ENCODE measurements around the gene RTTN. TPM values are rescaled to one million over a fixed set of nuclear protein-coding genes. Genes with fewer than 3 reads are reported as not detected.
A peak's percentile ranks its signal among the peaks of the same experiment; 100 is the strongest.

The RTTN gene
- total and polyA plus RNA-seq, 2 experiments from 2014 or later: 7.2 to 31.0 TPM

GRCh38 chr18:70233974-70234373, 28.5 kb upstream of the RTTN start:
- no peaks in the 10 kb centered on the region; the same call in 2 of the 3 replicates for H3K9me3 Mint-ChIP-seq
- H2AFZ ChIP-seq: peak overlapping the region; percentile 93
- peaks cover 10% of the 10 kb centered on the region; the same call in 2 of the 3 replicates for H3K4me1 Mint-ChIP-seq
- peaks cover 3% of the 10 kb centered on the region for H3K27me3 Mint-ChIP-seq (ENCODE audit: insufficient read depth, low read depth, poor library complexity)
- no peaks in the 10 kb centered on the region for H4K20me1 ChIP-seq (replicated peaks; ENCODE audit: insufficient read depth)
- no peaks in the 10 kb centered on the region for H3K36me3 Mint-ChIP-seq (ENCODE audit: low read depth)
- no peak overlapping the region for H3K4me3 ChIP-seq
- no peak for ATAC-seq
- DNase-seq (ENCODE audit: low spot score): no peak
- H3K27me3 ChIP-seq (ENCODE audit: insufficient read depth): no peaks in the 10 kb centered on the region
- no peaks in the 10 kb centered on the region for H3F3A ChIP-seq (replicated peaks; ENCODE audit: low read depth)
- H3K79me2 ChIP-seq (replicated peaks; ENCODE audit: insufficient read depth): no peaks in the 10 kb centered on the region
- no peak overlapping the region for H3K4me2 ChIP-seq
- H3K36me3 ChIP-seq (ENCODE audit: insufficient read depth): no peaks in the 10 kb centered on the region
- TF ChIP-seq NANOG (IDR thresholded peaks at IDR 0.05; ENCODE audit: borderline replicate concordance) (no peak), ZNF331 (CRISPR knock-in tag; IDR thresholded peaks at IDR 0.05; ENCODE audit: low read depth) (no peak), ZNF114 (CRISPR knock-in tag; IDR thresholded peaks at IDR 0.05) (no peak), EZH2phosphoT487 (IDR thresholded peaks at IDR 0.05; ENCODE audit: unreplicated experiment) (no peak), STAT1 (IDR thresholded peaks at IDR 0.05; ENCODE audit: unreplicated experiment) (no peak)
- H3K4me1 ChIP-seq (ENCODE audit: insufficient read depth): no peaks in the 10 kb centered on the region
- peaks cover 5% of the 10 kb centered on the region; the same call in 1 of the 2 replicates for H3K9me2 ChIP-seq (ENCODE audit: insufficient read depth)
- H3K27ac Mint-ChIP-seq: no peak overlapping the region
- H3K27ac ChIP-seq (ENCODE audit: low read depth): no peak overlapping the region
- no peak overlapping the region for H3K4me3 Mint-ChIP-seq

GRCh38 chr18:70232261-70232660, 26.8 kb upstream of the RTTN start:
- Histone ChIP-seq H3K27ac (ENCODE audit: low read depth) (no peak overlapping the region), H3K27me3 (ENCODE audit: insufficient read depth) (no peaks in the 10 kb centered on the region), H3K4me1 (ENCODE audit: insufficient read depth) (no peaks in the 10 kb centered on the region), H3K9me2 (ENCODE audit: insufficient read depth) (peaks cover 5% of the 10 kb centered on the region; the same call in 1 of the 2 replicates), H4K20me1 (replicated peaks; ENCODE audit: insufficient read depth) (no peaks in the 10 kb centered on the region), H2AFZ (no peak overlapping the region), H3K4me2 (no peak overlapping the region), H3K79me2 (replicated peaks; ENCODE audit: insufficient read depth) (no peaks in the 10 kb centered on the region), H3F3A (replicated peaks; ENCODE audit: low read depth) (no peaks in the 10 kb centered on the region), H3K36me3 (ENCODE audit: insufficient read depth) (no peaks in the 10 kb centered on the region), H3K4me3 (no peak overlapping the region)
- Mint-ChIP-seq H3K27me3 (ENCODE audit: insufficient read depth, low read depth, poor library complexity) (peaks cover 4% of the 10 kb centered on the region), H3K27ac (no peak overlapping the region), H3K9me3 (peaks cover 5% of the 10 kb centered on the region; the same call in 1 of the 3 replicates), H3K36me3 (ENCODE audit: low read depth) (no peaks in the 10 kb centered on the region), H3K4me1 (peaks cover 10% of the 10 kb centered on the region; the same call in 2 of the 3 replicates), H3K4me3 (no peak overlapping the region)
- ATAC-seq: no peak
- no peak for DNase-seq (ENCODE audit: low spot score)
- TF ChIP-seq JUNB (IDR thresholded peaks at IDR 0.05; ENCODE audit: unreplicated experiment) (no peak), NANOG (IDR thresholded peaks at IDR 0.05; ENCODE audit: borderline replicate concordance) (no peak), ETS1 (IDR thresholded peaks at IDR 0.05) (no peak), POLR2AphosphoS5 (IDR thresholded peaks at IDR 0.05; ENCODE audit: low read depth) (no peak), EZH2phosphoT487 (IDR thresholded peaks at IDR 0.05; ENCODE audit: unreplicated experiment) (no peak), CREB1 (CRISPR knock-in tag; IDR thresholded peaks at IDR 0.05; ENCODE audit: low read depth) (no peak), CTCF (conservative IDR thresholded peaks at IDR 0.05; ENCODE audit: low read depth in 2 of 2) (no peak), ZNF114 (CRISPR knock-in tag; IDR thresholded peaks at IDR 0.05) (no peak), REST (IDR thresholded peaks at IDR 0.05; ENCODE audit: unreplicated experiment) (no peak), EZH2 (IDR thresholded peaks at IDR 0.05; ENCODE audit: low read depth, unreplicated experiment) (no peak), ZNF331 (CRISPR knock-in tag; IDR thresholded peaks at IDR 0.05; ENCODE audit: low read depth) (no peak), STAT1 (IDR thresholded peaks at IDR 0.05; ENCODE audit: unreplicated experiment) (no peak)

Data from GM23338 (cell line).